CD4-positive, alpha-beta T cell treated with Interleukin-12 subunit alpha and Interleukin-12 subunit beta, for 1 hour (primary cell): ENCODE results near the gene RGPD6.
"Not testable (repeated sequence)": the region's sequence is repeated elsewhere in the genome, so short reads cannot be mapped to it uniquely, and the experiment has no call there.

ENCODE experiments used
- DNase-seq: peaks from one replicate; pipeline ENCODE4 v3.0.0-alpha.2; 2020

Gene RGPD6

GRCh38 chr2:110480084-110480483, 96.9 kb downstream of the RGPD6 start:
- DNase-seq = not testable (repeated sequence)

DNA sequence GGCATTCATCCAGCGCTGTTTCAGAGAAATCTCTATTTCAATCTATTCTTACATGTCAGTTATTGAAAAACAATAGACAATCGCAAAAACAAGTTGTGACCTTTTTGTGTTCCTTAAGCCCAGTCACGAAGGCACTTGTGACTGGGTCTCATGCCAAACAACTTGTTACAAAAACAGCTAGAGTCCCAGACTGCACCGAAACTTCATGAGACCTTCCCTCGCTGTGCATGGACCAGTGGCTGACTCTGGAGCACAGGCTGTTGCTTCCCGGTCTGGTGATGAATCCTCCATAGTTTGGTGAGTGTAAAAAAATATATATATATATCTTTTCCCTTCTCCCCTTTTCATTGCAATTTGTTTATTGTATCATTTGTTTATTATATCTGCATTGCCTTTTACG, 99.7 kb downstream of the RGPD6 start:
- DNase-seq = not testable (repeated sequence)

GRCh38 chr2:110476952-110477351, 100.1 kb downstream of the RGPD6 start:
- DNase-seq = not testable (repeated sequence)

DNA sequence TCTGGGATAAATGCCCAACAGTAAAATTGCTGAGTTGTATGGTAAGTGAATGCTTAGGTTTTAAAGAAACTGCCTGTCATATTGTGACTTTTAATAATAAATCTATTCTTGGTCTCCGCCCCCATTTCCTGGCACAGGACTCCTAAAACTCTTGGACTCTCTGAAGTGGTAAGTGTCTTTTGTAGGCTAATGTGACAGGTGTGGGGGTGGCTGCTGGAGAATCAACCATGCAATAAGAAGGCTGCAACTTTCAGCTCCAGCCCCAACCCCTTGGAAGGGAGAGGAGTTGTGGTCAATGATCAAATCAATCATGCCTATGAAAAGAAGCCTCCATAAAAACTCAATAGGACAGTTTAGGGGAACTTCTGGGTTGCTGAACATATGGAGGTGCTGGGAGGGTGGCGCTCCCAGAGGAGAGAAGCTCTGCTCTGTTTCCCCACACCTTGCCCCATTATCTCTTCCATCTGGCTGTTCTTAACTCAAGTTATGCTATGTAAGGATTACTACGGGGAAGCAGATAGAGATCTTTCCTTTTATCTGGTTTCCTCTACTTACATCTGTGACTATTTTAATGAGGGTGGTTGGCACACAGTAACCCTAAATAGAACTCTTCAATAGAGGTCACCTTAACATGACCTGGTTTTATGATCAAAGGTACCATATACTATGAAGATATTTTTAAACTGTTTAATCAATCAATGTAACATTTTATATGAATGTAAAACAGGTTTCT, 101.2 kb downstream of the RGPD6 start:
- not testable (repeated sequence) for DNase-seq

GRCh38 chr2:110474898-110475297, 102.1 kb downstream of the RGPD6 start:
- DNase-seq = not testable (repeated sequence)

DNA sequence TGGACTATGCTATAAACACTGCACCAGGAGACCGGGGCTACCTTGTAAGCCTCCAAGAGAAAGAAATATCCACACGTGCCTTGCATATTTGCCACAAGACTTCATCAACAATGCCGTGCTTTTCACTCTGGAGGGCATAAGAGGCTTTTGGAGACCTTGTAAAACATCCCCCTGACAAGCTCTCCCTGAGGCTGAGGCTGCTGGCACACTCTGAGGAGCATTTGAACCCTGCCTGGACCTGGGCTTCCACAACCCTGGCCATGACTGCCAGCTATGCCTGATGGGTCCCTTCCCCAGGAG, 104.0 kb downstream of the RGPD6 start:
- DNase-seq = not testable (repeated sequence)

DNA sequence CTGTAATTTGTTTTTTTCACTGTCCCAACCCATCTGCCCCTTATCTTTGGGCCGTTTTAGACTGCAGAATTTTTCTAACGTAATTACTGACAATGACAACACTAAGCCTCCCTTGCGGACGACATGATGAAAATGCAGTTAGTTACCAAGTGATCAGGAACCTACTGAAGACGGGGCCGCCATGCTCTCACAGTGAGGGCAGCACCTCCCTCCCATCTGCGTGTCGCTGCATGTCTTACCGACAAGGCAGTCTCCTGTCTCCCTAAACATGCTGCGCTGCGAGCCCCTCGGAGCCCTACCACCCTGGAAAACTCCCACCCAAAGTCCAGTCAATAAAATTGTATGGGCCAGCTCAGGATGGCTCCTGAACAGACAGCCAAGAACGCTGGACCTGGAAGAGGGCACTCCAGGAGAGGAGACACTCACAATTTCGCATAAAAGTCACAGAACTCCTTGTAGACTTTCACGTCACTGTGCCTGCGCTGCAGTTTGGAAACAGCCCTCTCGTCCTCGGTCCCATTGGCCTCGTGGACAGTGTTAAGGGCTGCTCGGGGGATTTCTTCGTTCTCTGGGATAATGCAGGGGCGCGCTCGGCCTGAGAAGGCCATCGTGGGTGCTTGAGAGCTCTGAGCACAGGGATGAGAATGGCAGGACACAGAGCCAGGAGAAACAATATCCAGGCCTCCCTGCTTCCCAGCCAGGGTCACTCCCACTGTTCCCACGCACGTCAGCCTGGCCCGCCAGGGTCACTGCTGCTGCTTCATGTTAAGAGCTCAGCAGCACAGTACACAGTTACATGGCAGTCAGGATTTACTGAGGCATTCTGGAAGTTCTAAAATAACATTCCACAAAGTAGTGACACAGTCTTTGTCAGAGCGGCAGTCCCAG, 104.6 kb downstream of the RGPD6 start, which contains the start of gene LIMS4:
Gene LIMS4, minus strand, starts transcription at position 646 of the 888 bp plus-strand sequence. Its CDS starts 38 bp downstream, at position 608.
- DNase-seq = not testable (repeated sequence)

DNA sequence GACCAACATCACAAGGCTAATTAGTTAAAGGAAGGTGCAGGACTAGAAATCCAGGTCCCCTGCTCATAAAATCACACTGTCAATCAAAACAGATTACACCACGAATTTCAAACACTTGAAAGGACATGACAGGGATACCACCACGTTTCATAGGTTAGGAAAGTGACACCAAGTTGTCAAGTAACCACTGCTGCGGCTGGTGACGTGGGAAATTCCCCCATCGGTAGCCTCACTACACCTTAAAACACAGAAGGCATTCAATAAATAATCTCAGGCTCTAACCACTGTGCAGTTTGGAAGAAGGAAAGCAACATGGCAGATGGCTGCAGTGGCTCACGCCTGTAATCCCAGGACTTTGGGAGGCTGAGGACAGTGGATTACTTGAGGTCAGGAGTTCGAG, 108.1 kb downstream of the RGPD6 start:
- DNase-seq = not testable (repeated sequence)

GRCh38 chr2:110465312-110465711, 111.7 kb downstream of the RGPD6 start:
- not testable (repeated sequence) for DNase-seq
